HG02610 (cell line): ENCODE data around the gene RAB7A.
"Not testable (repeated sequence)": the region's sequence is repeated elsewhere in the genome, so short reads cannot be mapped to it uniquely, and the experiment has no call there.

ENCODE experiments used
- ATAC-seq: cut with Tn5 transposase; IDR thresholded peaks from one replicate; pipeline ENCODE4 v1.9.1; 2021; ENCODE audit warnings: mild to moderate bottlenecking, moderate library complexity; ENCODE audit not compliant: unreplicated experiment

RAB7A gene

GRCh38 chr3:128710816-128711433 lies 15.1 kb upstream of the RAB7A start:
- no peak for ATAC-seq

DNA sequence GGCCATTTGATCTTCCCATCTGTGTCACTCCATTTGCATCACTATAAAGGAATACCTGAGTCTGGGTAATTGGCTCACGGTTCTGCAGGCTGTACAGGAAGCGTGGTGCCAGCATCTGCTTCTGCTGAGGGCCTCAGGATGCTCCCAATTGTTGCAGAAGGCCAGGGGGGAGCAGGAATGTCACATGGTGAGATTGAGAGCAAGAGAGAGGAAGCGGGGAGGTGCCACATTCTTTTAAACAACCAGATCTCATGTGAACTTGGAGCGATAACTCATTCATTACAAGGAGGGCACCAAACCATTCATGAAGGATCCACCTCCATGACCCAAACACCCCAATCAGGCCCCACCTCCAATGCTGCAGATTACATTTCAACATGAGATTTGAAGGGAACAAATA lies 13.1 kb upstream of the RAB7A start:
- no peak for ATAC-seq

DNA sequence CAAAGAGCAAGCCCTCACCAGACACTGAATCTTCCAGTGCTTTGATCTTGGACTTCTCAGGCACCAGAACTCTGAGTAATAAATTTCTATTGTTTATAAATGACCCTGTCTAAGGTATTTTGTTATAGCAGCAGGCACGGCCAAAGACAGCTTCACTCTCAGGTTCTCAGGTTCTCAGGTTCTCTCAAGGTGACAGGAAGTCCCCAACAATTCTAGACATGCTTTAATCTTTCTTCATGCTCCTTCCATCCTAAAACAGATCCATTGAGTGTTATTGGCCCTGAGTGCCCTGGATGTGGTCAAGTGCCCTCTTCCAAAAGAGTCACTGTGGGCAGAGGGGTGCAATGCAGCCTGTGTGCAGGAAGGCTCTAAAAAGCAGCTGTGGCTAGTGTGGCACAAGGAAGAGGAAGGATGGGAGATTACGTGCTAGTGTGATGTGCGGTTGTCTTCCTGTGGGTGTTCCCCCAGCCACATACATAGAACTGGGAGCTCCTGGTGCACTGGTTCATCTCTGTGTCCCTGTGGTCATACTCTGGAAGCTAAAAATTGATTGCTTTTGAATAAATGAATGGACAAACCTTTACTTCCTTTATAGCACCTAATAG lies 11.0 kb upstream of the RAB7A start:
- ATAC-seq: peak; percentile 55

- ATAC-seq: not testable (repeated sequence)
These were observed 7.1 kb upstream of the RAB7A start for GRCh38 chr3:128718892-128719291.

DNA sequence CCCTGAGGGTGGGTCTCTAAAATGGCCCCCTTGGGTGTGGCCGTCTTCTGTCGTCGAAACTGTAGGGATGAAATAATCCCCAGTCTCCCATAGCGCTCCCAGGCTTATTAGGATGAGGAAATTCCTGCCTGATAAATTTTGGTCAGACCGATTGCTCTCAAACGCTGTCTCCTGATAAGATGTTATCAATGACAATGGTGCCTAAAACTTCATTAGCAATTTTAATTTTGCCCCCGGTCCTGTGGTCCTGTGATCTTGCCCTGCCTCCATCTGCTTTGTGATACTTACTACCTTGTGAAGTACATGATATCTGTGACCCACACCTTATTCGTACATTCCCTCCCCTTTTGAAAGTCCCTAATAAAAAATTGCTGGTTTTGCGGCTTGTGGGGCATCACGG lies 5.1 kb upstream of the RAB7A start:
- no peak for ATAC-seq

- ATAC-seq: no peak
These were observed 2.5 kb upstream of the RAB7A start for GRCh38 chr3:128723477-128723876.

DNA sequence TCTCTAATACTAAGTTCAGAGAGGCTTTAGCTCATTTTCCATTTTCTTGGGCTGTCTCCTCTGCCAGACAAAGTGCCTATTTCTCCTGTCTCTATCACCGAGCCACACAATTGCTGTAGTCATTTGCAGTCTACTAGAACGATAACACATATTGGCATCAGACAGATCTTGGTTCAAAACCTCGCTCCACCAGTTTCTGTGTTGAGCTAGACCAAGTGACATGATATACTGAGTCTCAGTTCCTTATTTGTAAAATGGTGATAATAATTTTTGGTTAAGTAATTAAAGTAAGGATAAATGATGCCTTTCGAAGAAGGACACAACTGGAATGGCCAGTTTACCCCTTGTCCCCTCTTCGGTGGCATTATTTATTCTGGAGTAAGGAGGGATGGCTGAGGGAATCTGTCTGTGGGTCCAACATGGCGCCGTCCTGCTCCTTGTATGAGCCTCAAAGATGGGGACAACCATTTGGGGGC lies 398 bp upstream of the RAB7A start:
- peak; percentile 25 for ATAC-seq

GRCh38 chr3:128727059-128727458 lies 1.1 kb downstream of the RAB7A start:
- no peak for ATAC-seq

- no peak for ATAC-seq
These were observed 1.5 kb downstream of the RAB7A start for GRCh38 chr3:128727485-128727884.

GRCh38 chr3:128727996-128728395 lies 2.0 kb downstream of the RAB7A start:
- ATAC-seq: no peak

GRCh38 chr3:128728521-128728920 lies 2.5 kb downstream of the RAB7A start:
- ATAC-seq: not testable (repeated sequence)

DNA sequence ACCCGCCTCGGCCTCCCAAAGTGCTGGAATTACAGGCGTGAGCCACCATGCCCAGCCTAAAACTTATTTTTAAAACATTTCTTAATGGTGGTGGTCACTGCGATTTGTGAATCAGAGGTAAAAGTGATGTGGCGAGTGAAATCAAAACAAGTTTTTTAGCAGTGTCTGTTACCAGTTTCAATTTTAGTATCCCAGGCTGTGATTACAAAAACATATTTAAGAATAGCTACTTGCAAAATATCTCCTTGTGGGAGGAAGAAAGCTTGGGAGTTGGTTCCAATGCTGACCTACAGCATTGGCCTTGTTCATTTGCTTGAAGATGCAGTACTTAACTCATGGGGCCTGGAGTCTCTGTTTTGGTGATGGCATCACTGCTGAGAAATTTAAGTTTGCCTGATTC lies 4.5 kb downstream of the RAB7A start:
- no peak for ATAC-seq

DNA sequence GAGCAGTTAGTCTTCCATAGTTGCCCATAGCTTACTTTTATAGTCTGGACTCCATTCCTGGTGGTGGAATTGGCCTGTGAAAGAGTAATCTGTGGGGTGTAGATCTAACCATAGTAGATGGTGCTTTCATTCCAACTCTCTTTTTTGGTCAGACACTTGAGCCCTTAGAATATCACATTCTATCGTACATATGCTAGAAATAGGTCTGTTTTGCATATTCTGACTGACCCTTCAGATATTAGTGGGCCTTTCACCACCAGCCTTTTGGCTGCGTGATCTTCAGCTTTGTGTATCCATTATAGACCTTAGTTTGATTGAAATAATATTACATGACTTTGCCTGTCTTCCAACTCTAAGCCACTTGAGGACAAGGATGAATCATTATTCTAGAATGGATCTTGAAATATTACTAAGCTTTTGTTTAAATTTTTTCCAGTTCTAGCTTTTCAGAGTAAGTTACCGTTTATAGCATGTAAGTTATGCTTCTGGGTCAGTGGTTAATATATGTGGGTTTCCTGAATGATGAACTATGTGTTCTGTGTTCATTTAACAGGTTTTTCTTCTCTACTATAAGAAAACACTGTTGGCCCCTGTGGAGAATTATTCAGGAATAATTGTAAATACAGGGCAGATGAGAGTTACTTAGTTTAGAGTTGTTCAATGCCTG lies 8.7 kb downstream of the RAB7A start:
- ATAC-seq: peak; percentile 66

GRCh38 chr3:128735287-128735686 lies 9.3 kb downstream of the RAB7A start:
- no peak for ATAC-seq

DNA sequence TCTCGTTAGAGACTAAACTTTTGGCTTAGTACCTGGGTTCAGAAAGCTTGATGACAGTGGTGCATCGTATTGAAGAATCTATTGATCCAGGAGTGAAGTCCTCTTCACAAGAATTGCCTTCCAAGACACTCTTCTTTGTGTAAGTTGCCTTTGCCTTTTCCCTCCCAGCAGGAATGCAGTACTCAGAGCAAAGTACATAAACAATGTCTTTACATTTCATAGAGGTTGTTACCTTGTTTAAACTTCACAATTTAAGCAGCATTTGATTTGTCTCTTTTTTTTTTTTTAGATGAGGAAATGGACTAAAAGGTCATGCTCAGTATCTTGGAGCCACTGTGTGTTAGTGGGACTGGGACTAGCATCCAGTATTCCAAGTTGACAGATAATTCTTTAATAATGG lies 9.9 kb downstream of the RAB7A start:
- no peak for ATAC-seq

- ATAC-seq: no peak
These were observed 10.6 kb downstream of the RAB7A start for GRCh38 chr3:128736601-128737000.

DNA sequence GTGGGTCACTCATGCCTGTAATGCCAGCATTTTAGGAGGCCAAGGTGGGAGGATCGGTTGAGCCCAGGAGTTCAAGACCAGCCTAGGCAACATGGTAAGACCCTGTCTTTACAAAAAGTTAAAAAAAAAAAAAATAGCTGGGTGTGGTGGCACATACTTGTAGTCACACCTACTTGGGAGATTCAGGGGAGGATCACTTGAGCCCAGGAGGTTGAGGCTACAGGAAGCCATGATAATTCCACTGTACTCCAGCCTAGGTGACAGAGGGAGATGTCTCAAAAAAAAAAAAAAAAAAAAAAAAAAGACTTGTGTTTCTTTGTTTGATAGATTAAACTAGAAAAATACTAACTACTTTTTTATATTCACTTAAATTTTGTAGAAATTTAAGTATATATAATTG lies 14.6 kb downstream of the RAB7A start:
- ATAC-seq: no peak

- no peak for ATAC-seq
These were observed 17.0 kb downstream of the RAB7A start for GRCh38 chr3:128742821-128743594.

DNA sequence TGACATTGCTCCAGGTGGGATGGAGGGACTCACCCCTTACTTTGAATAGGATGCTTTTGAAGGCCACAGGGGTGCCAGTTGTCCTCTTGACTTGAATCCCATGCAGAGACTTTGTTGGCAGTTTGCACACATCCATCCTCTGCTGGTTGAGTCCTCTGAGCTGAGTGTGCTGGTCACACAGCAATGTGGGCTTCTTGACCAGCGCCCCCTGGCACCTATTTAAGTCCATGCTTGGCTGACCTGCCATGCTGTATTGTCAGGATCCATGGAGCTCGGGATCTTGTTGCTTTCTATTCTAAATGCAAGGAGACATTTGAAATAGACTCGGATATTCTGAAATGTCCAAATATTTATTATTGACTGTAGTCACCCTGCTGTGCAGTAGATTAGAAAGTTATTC lies 19.8 kb downstream of the RAB7A start:
- no peak for ATAC-seq

DNA sequence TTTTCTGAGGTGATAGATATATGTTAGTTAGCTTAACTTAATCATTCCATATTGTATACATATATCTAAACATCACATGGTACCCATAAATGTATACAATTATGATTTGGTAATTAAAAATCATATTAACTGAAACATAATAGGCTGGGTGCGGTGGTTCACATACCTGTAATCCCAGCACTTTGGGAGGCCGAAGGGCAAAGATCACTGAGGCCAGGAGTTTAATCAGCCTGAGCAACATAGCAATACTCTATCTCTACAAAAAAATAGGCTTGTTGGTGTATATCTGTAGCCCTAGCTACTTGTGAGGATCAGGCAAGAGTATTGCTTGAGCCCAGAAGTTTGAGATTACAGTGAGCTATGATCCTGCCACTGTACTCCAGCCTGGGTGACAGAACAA lies 20.9 kb downstream of the RAB7A start:
- ATAC-seq: no peak

DNA sequence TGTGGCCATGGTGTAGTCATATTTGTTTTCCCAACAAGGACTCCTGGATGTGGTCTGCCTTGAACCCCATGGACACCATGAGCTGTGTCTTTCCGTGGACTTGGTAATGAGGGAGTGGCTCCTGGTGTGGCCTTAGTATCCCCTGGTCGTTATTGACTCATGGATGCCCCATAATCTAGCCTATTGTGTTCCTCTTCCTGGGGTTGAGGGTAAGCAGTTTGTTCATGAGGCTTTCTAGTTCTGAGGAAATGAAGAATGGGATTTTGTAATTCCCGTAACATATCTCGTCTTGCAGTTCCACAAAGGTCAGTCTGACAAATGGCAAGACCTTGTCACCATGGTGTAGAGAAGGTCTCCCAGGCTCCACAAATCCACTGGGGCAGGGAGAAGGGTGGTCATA lies 22.6 kb downstream of the RAB7A start:
- ATAC-seq: no peak

GRCh38 chr3:128749035-128749434 lies 23.1 kb downstream of the RAB7A start:
- ATAC-seq: no peak
